ENCODE results near the gene IP6K3.

The IP6K3 gene, protein sequence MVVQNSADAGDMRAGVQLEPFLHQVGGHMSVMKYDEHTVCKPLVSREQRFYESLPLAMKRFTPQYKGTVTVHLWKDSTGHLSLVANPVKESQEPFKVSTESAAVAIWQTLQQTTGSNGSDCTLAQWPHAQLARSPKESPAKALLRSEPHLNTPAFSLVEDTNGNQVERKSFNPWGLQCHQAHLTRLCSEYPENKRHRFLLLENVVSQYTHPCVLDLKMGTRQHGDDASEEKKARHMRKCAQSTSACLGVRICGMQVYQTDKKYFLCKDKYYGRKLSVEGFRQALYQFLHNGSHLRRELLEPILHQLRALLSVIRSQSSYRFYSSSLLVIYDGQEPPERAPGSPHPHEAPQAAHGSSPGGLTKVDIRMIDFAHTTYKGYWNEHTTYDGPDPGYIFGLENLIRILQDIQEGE

DNA sequence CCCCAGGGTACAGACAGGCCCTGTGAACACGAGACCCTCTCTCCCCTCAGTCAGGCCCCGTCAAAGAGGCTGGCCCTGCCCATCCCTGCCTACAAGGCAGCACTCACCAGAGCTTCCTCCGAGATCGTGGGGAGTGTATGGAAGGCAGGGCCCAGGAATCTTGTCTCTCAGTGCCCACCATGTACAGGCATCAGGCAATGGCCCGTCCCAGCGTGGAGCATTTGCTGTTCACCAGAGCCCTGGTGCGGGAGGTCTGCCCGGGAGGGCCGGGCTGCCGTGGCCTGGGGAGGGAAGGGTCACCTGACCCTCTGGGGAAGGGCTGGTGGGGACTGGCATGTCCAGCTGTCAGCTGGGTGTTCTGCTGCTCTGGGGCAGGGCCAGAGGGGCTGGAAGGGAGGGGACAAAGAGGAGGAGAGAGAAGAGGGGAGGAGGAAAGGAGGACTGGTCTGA lies at the start of gene IP6K3:
Gene IP6K3 (minus strand): TSS at position 255 of the 450 bp plus-strand sequence. CDS start 11,429 bp downstream, outside the sequence.
- no peak for DNase-seq

DNA sequence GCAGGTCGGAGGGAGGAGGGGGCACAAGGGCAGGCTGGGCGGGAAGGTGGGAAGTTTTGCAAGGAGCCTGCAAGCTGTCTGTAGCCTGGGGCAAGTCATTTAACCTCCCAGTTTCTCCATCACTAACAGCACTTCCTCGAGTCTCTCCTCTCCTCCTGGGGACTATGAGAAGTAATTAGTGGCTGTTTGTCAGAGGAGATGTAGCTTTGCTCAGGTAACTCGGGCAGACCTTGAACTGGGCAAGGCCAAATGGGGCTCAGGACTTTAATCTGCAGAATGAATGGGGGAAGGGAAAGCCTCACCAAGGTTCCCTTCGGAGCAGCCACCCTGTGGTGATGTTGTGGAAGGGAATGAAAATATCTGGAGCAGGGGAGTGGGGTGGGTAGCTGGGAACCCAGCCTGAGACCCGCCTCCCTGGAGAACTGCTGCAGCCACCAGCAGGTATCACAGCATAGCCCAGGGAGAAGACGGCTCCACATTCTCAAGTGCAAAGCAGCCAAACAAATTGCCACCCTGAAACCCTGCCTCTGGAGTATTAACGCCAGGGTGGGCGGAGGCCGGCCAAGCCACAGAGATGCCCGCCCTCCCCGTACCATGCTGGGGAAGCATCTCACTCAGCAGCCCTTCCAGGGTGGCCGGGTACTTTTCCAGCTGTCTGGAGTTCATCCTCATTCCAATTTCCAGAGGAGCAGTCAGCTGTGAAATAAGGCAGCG lies 48.4 kb upstream of the IP6K3 start:
- no peak for DNase-seq

DNA sequence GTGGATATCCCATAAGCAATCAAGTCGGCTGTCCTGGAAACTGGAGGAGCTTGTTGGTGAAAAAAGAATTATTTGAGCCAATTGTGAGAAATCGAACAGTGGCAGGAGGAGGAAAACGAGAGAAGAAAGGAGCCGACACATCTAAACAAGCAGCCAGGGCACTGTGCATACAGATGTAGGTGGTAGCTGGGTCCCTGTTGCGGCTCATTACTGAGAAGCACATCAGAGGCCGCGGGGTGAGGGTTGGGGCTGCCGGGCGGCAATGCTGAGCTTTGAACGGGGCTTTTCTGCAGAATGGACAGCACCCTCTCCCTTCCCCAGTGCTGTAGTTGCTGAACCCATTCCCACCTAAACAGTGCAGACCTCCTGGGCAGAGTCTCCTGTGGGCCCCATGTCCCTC lies 46.3 kb upstream of the IP6K3 start:
- DNase-seq: no peak

DNA sequence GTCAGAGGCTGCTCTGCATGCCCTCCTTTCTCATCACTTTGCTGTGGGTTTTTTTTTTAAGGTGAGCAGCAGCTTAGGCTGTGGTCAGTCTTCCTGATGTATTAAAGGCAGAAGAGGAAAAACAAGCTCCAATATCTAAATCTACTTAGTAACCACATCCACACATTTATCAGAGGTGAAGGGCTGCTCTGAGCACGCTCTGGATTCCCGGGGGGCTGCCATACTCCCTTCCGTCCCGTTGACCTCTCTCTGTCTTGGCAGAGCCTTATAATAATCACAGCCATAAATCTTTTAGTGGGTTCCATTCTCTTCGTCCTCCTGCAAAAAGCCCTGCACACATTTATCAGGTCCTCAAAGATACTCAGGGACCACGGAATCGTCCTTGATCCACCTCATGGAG lies 44.9 kb upstream of the IP6K3 start:
- DNase-seq: no peak

DNA sequence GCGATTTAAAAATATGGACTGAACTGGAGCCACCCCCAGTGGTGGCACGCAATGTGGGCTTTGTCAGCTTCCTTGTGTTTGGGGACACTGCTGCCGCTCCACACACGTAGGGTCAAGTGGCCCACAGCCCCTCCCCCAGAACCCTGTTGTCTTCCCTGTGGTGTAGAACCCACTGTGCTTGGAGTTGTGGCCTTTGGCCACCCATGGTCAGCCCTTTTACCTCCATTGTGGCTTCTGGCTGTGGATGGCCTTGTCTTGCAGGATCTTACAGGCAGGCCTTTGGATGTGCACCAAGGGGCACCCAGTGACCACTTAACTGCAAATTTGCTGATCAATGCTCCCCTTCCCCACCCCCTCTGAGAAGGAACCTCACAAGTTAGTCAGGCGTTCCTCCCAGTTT lies 44.2 kb upstream of the IP6K3 start:
- no peak for DNase-seq

DNA sequence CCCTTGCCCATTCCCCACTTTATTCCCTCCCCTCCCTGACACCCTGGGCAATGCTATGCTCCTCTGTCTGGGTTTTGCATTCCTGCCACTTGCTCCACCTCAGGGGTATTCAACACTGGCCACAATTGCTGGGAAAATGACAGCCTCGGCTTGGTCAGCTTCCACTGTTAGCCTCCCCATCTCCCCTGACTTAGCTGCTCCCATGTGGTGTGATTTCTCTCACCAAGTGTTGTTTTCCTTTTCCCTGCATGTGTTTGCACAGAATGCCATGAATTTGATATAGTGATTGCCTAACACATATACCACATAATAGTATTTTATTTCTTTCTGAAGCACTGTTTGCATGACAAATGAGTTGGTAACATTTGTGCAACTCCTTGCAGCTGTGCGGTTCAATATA lies 43.7 kb upstream of the IP6K3 start:
- no peak for DNase-seq

DNA sequence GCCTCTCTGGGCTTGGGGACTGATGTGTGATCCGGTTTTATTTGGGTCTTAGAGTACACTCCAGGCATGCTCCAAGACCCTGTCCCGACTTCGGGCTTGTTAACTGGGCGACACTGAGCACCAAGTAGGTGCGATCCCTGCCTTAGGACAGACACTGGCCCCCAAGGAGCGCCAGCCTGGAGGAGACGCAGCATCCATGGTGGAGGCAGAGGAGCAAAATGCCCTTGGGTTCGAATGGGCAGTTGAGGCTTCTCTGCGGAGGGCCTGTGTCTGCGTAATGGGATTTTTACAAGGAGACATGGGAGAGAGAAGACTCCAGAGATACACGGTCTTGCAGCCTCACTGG lies 42.8 kb upstream of the IP6K3 start:
- DNase-seq: no peak

DNA sequence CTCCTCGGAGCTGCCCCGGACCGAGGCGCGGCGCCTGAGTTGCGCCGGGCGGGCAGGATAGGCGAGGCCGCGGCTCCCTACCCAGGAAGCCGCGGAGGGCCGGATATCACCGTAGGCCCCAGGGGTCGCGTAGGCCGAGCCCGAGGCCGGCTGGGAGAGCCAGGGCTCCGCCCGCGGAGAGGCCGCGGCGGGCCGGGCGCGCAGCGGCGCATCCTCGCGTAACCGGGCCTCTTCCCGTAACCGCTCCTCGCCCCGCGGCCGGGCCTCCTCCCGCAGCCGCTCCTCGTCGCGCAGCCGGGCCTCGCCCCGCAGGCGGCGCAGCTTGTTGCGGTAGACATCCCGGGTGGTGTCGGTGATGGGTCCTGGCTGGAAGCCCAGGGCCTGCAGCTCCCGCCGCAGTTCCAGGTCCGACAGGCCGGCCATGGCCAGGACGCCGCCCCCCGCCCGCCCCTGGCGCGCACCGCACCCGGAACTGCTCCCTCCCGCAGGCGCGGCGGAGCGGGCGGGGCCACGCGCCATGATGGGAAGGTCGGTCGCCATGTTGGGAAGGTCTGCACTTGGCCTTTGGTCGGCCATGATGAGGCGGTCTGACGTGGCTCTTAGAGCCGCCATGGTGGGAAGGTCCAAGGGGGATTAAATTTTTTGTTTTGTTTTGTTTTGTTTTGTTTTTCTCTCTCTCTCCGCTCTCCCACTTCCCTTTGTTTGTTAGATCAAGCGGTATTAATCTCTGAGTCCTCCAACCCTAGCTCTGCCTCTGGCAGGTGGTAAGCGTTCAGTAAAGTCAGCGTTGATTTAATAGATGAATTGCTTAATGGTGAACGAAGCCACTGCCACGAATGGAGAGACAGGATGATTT lies 42.2 kb upstream of the IP6K3 start, which contains the start of gene LEMD2:
Gene LEMD2 (minus strand): TSS at position 437 of the 856 bp plus-strand sequence. CDS start 14 bp downstream, at position 423.
- DNase-seq: peak; percentile 91

DNA sequence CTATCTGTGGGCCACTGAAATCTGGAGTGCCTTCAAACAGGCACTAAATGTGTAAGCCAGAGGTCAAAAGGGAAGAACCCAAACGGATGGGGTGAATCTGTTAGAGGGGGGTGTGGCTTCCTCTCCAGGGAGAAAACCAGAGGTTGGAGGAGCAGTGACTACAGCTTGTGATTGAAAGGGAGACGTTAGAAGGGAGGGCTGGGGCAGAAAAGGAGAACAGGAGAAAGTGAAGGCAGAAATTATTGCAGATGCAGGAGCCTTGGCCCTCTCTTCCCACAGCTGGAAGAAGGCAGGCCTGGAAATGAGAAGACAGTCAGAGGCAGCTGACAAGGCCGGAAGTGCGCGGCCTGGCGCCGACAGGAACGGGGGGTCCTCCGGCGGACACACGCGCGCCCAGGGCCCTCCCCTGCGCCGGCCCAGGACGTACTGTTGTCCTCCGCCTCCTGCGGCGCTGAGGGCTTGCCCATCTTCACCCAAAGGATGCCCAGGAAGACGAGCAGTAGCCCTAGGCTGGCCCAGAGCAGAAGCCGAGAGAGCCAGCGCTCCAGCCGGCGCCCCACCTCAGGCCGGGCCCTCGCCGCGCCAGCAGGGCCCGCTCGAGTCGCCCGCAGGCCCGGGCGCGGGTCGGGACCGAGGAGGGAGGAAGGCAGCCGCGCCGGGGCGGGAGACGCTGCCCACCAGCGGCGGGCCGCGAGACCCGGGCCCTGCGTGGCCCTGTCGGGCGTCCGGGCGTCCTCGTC lies 41.4 kb upstream of the IP6K3 start:
- DNase-seq: peak; percentile 68

DNA sequence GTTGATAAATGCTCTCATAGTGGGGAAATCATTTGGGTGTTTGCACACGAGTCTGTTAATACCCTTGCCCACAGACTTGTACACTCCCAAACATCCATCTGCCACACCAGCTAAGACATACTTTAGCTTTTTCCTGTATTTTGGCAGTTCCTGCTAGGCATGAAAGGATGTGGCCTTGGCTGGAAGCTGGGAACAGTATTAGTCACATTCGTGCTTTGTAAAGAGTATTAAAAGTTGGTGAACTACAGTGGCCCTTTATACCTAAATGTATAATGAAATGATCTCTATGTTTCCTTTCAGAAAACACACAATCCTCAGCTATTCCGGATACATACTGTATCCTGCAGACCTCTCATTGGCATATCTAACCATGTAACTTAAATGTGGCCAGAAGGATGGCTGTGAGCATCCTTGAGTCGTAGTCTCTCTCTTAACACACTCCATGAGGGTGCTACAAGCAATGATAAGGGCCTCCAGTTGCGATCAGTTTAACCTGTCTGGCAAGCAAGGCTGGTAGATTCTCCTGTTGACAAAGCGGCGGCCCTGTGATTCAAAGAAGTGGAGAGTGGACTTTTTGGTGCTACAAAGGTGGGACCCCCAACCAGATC lies 40.7 kb upstream of the IP6K3 start:
- DNase-seq: no peak

DNA sequence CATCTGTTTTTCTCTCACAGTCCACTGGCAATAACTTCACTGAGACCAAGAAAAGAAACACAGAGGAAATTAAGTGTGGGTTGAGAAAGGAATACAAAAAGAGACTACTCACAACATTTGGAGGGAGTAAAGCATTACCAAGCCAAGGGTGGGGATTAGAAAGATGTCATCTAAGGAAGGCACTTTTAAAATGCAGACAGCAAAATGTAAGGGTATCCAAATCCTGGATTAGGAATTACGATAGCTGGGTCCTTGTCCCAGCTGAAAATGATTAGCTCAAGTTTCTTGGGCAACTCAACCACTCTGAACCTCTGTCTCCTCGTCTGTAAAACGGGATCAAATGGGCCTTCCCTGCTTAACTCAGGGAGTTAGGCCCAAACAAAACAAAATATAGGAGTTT lies 40.0 kb upstream of the IP6K3 start:
- no peak for DNase-seq

DNA sequence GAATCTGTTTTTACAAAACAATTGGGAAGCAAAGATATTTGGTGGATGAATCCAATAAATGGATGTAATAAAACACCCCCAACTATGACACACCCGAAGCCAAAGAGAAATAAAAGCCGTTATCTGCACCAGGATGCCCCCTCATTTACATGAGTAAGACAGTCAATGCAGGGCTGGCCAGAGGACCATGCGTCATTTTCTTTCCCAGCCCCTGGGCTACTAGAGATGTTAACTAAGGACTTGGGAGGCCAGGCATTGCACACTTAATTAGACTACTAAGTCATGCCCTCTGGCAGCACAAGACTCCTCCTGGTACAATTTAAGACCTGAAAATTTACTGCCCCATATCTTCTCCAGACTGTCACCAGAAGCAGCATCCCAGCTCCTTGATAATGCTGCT lies 39.1 kb upstream of the IP6K3 start:
- no peak for DNase-seq

DNA sequence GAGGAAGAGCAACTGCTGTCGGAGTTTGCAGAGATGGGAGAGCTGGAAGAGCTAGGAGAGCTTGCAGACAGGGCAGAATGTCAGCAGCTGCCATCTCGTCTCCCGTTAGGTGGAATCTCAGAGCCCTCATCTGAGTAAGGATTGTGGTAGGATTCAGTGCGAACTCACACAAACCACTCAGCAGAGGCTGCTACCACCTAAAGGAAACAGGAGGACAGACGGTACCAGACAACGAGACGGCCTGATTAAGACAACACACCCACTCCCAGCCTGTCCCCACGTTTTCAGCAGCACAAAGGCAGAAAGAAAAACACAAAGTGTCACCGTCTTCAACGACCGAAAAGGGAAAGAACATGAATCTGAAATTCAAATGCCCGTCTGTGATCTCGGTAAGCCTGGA lies 38.1 kb upstream of the IP6K3 start:
- DNase-seq: no peak

DNA sequence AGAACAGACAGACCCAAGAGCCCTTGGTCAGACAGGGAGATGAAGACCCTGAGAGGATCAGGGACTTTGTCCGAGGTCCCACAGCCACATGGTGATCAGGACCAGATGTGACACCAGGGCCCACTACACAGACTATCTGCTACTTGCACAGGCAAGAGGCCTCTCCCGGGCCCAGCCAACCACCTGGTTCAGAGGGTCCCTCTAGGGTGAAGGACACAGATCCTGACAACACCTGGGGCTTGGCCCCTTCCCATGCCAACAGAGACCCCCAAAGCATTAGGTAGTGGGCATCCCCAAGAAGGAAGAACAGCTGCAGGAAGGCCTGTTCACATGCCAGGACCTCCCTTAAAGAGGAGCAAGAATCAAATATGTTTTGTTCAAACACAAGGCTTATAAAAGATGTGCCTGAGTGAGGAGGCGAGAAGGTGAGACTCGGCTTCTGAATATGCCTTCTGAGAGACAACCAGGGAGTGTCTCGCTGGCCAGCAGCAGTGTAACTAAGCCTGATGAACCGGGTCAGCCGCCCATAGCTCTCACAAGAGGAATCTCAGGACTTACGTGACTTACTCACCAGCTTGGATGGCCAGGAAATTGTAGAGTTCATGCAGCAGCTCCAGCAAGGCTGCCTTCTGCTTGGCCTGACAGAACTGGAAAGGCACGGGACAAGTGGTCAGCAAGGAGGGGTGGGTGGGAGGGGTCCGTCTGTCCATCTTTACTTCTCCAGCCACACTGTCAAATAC lies 37.2 kb upstream of the IP6K3 start:
- DNase-seq: no peak

DNA sequence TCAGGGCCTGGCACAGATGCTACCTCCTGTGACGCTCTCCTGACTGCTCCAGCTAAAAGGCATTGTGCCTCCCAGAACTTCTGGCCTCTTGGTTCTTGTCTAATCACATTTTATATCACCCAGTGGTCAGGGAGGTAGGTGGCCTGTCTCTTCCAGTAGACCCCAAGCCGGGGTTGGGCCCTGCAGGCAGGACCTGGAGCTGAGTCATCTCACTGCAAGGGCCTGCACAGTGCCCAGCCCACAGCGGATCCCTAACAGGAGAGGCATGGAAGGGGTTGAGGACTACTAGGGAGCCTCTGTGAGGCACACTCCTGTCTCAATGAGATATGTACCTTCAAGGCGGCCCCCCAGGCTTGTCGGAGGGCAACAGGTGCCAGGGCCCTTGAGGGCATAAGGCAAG lies 35.9 kb upstream of the IP6K3 start:
- DNase-seq: no peak

DNA sequence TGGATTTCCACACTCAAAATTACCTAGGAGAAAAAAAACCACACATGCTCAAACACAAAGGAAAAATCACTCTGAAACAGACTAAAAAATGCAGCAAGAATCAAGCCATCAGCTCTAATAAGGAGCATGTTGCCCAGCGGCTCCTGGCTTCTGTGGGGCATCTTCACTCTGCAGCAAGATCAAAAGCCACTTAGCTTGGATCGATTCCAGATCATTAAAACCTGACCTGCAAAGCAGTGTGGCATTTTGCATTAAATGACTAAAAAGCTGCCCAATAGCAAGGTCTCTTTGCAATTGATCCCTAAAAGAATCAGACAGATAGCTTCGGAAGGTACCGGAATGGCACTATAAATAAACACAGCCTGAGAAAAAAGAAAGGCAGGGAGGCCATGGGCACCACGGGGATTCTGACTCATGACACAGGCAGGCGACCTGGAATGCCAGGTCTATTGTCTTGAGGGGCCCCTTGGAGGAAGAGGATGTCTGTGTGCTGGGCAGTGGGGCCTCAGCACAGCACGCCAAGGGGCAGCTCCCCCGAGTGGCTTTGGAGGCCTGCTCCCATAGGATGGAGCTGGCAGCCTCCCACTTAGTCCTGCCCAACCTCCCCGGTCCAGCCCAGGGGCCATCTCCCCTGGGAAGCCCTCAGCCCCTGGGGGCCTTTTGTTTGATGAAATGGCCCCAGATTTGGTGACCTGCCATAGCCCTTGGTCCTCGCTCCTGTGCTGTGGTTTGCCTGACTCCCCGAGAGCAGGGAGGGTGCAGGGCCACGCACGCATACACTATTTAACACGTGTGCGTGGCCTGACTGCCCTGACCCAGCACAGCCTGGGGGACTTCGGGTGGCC lies 34.6 kb upstream of the IP6K3 start:
- DNase-seq: no peak

DNA sequence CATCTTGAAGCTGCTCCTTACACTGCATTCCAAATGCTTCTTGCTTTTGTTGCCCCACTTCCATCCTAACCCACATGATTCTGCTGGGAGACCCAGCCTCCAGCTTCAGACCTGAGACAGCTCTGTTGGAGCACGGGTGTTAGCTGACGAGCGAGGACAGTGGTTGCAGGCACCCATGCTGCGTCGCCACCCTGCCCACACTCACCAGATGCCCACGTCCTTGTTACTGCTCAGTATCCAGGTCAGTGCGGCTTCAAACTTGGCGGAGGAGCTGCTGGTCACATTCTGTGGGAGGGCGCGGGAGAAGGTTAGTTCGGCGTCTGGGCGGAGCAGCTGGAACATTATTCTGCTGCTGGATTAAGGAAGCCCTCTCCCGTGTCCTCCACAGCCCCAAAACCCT lies 33.2 kb upstream of the IP6K3 start:
- DNase-seq: no peak

DNA sequence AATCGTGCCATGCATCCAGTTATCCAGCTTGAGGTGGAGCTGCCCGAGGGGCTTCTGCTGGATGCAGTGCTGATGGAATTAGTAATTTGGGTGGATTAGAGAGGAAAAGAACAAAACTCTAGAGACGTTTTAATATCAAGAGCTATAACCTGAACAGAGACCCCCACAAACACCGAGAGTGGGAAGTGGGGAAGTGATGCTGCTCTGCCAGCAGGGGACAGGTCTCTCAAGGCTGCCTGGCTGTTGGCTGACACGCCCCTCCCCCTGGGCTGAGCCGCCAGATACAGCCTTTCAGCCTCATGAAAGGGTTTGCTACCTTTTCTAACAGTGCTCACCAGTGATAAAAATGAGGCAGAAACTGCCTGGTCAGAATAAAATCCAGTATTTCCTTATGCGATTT lies 32.6 kb upstream of the IP6K3 start:
- no peak for DNase-seq

DNA sequence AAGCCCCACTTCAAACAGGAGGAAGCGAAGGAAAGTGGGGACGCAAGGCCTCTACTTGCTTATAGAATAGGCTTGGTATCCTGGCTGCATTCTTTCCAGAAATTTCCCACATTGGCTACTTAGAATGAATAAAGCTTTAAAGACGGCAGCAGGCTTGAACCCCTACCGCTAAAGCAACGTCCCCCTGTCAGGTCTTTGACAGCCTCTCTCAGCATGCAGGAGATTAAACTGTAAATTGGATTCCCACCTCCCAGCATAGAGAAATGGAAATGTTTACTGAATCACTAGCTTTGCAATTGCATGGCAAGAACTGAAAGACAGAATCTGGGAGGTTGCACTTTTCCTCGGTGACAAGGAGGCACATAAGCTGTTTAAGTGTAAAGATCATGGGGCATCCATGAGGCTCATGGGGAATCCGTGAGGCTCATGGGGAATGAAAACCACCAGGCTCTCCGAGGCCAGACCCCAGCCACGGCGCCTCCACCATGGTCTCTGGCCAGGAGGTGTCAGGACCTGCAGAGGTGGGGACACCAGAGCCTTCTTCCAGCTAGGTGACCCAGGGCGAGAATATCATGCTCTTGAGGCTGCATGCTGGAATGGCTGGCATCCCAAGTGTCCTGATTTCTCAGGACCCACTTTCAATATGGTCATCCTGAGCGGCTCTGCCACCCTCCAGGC lies 31.9 kb upstream of the IP6K3 start:
- DNase-seq: no peak
